ENCODE measurements around the gene PHC1. TPM values are rescaled to one million over a fixed set of nuclear protein-coding genes. Genes with fewer than 3 reads are reported as not detected.

Gene PHC1
- total RNA-seq, 2 experiments from 2014 or later, result 14.6 to 17.7 TPM

DNA sequence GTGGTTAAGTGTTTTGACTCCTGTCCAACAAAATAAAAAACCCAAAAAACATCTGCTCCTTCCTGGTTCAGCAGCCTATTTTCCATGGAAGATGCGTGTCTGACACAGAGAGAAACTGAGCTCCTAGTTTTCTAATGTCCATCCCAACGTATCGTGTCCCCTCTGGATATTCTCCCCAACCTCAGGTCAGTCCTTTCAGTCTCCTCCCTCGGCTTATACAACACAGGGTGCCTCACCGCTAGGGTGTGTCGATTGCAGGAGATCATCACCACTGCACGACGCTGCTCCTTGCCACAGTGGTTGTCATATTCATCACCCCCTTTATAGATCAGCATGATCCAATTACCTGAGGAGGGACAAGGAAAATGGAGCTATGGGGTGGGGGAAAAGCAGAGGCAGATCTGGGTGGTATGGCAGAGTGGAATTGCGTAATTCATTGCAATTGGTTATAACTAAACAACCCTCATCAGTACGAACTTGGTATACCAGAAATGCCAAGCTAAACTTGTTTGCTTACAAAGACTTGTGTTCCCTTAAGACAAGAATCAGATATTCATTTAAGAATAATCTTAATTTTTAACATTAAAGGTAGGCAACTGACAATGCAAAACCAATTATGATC lies 29.4 kb downstream of the PHC1 start:
- CTCF ChIA-PET, result no interaction called here
- POLR2A ChIA-PET, result interaction anchor here (0.6 kb wide), 1 partner anchor 242 kb away, joined by 5 read pairs; no protein-coding TSS in a partner anchor

- ChIA-PET CTCF (interaction anchor here (4.8 kb wide), 1 partner anchor 102 kb away, joined by 23 read pairs; no protein-coding TSS in a partner anchor), POLR2A (interaction anchor here (0.6 kb wide), 1 partner anchor 81 kb away, joined by 4 read pairs; no protein-coding TSS in a partner anchor)
Observed at GRCh38 chr12:8946733-8947132, 32.4 kb downstream of the PHC1 start.

DNA sequence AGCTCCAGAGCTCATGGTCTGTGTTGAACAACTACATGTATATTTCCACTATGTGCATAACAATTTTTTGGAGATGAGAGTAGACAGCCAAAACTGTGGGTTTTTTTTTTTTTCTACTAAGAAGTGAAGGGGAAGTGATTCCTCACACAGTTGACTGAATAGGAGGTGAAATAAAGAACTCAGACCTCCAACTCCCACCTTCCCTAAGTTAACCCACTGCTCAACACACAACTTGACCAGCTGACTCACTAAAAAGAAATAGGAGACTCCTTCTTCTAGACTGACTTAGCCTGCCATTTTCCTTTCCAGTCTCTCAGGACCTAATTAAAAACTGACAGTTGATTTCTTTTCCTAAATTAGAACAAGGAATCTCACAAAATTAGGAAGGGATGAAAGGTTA lies 33.4 kb downstream of the PHC1 start:
- ChIA-PET CTCF (interaction anchor here (0.7 to 4.8 kb wide), 2 partner anchors 62 to 101 kb away, joined by 5 to 23 read pairs; no protein-coding TSS in a partner anchor), POLR2A (no interaction called here)

- CTCF ChIA-PET, result interaction anchor here (0.8 to 5.8 kb wide), 8 partner anchors 44 to 100 kb away, joined by 3 to 45 read pairs (median 5); no protein-coding TSS in a partner anchor
Observed at GRCh38 chr12:8948701-8949341, 34.5 kb downstream of the PHC1 start.

DNA sequence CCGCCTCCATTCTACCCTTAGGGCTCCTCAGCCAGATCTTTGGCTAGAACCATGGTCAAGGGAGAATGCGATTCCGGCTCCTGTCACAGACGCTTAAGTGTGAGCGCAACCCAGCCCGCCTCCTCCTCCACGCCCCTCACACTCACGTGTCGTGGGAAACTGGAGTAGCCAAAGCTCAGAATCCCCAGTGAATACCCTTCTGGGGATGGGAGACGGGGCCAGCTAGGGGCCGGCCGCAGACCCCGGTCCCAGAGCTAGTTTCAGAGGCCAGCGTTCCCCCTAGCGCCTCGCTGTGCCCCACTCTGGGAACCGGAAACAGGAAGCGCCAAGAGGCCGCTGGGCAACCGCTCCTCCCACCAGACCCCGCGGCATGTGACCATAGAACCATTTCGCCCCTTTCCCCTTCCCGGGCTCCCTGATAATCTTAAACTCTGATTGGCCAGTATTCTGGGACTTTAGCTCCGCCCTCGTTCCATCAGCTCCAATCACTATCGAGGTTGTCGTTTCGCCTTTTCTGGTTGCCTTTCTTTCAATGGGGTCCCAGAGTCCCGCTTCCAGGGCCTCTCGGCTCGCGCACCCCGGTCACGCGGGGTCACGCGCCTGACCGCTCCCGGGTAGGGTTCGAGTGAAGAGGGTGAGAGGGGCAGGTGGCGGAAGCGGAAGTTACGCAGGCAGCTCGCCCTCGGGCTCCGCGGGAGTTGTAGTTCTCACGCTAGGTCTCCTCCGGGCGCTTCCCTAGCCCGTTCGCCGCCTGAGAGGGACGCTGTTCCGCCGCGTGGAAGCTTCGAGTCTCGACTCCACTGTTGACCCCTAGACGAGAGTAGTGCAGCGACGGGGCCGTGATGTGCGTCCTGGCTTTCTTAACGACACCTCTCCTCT lies 35.3 kb downstream of the PHC1 start, which contains the start of gene M6PR:
Gene M6PR, minus strand, starts transcription at position 304 of the 879 bp plus-strand sequence. CDS start 3,241 bp downstream, outside the sequence.
- ChIA-PET POLR2A (interaction anchor here (0.7 to 1.7 kb wide), 7 partner anchors 35 to 252 kb away, joined by 3 to 5 read pairs (median 3); partner anchors contain the start of genes KLRG1 and RIMKLB), CTCF (interaction anchor here (0.8 to 5.8 kb wide), 9 partner anchors 45 to 100 kb away, joined by 3 to 45 read pairs (median 5); no protein-coding TSS in a partner anchor)

More at GRCh38 chr12:8948701-8949341, 34.5 kb downstream of the PHC1 start:
- POLR2A ChIA-PET, result interaction anchor here (0.7 to 1.7 kb wide), 5 partner anchors 34 to 251 kb away, joined by 3 to 4 read pairs (median 3); partner anchors contain the start of genes KLRG1 and RIMKLB

GRCh38 chr12:8950221-8950527 lies 35.9 kb downstream of the PHC1 start:
- ChIA-PET POLR2A (interaction anchor here (0.9 to 1.6 kb wide), 5 partner anchors 35 to 253 kb away, joined by 3 to 5 read pairs (median 3); partner anchors contain the start of gene RIMKLB), CTCF (interaction anchor here (1.0 to 5.8 kb wide), 7 partner anchors 50 to 99 kb away, joined by 3 to 45 read pairs (median 6); no protein-coding TSS in a partner anchor)

GRCh38 chr12:8950702-8951478 lies 36.6 kb downstream of the PHC1 start:
- POLR2A ChIA-PET, result interaction anchor here (1.6 kb wide), 1 partner anchor 76 kb away, joined by 5 read pairs; no protein-coding TSS in a partner anchor

GRCh38 chr12:8951744-8952143 lies 37.4 kb downstream of the PHC1 start:
- POLR2A ChIA-PET, result no interaction called here
- CTCF ChIA-PET, result interaction anchor here (1.0 to 5.8 kb wide), 6 partner anchors 40 to 112 kb away, joined by 3 to 45 read pairs (median 4); no protein-coding TSS in a partner anchor

More at GRCh38 chr12:8950702-8951478, 36.6 kb downstream of the PHC1 start:
- CTCF ChIA-PET, result interaction anchor here (1.0 to 5.8 kb wide), 9 partner anchors 41 to 113 kb away, joined by 3 to 45 read pairs (median 4); no protein-coding TSS in a partner anchor

DNA sequence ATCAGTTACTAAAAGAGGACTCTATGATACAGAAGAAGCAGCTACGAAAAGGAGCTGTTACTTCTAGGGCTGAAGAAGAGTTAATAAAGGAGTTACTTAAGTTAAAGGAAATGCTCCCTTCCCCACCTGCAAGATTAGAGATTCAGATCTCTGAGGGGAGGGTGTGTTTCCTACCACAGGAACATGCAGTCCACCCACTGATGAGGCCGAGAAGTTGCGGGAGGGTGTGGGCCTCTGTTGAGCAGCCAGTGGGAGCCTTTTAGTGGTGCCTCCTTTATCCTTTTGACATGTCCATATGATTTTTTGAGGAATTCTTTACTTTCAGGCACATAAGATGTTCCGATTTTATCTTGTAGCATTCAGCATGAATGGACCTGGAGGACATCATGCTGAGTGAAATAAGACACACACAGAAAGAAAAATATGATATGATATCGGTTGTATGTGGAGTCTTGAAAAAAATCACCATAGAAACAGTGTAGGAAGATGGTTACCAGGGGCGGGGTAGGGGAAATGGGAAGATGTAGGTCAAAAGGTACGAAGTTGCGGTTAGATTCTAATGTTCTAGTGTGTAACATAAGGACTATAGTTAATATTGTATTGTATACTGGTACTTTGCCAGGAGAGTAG lies 39.6 kb downstream of the PHC1 start:
- CTCF ChIA-PET, result interaction anchor here (5.8 kb wide), 1 partner anchor 84 kb away, joined by 45 read pairs; no protein-coding TSS in a partner anchor
- POLR2A ChIA-PET, result no interaction called here

DNA sequence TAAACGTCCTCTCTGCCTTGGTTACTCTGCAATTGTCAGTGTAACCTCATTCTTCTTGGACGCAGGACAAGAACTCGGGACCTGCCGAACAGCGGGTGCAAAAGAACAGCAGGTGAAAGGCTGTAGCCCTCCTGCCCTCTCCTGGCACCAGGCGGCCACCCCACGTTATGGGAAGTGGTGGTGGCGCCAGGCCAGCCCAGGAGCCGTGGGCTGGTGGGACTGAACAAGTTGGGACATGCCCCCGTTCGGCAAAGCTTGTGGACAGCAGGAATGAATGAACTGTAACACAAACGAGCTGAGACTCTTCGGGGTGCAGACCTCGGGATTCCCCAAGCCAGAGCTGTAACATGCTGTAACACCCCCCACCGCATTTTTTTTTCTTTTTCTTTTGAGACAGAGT lies 41.8 kb downstream of the PHC1 start:
- CTCF ChIA-PET, result no interaction called here
- POLR2A ChIA-PET, result interaction anchor here (0.7 kb wide), 1 partner anchor 12 kb away, joined by 3 read pairs; no protein-coding TSS in a partner anchor

GRCh38 chr12:8956772-8957171 lies 42.5 kb downstream of the PHC1 start:
- ChIA-PET CTCF (no interaction called here), POLR2A (no interaction called here)

DNA sequence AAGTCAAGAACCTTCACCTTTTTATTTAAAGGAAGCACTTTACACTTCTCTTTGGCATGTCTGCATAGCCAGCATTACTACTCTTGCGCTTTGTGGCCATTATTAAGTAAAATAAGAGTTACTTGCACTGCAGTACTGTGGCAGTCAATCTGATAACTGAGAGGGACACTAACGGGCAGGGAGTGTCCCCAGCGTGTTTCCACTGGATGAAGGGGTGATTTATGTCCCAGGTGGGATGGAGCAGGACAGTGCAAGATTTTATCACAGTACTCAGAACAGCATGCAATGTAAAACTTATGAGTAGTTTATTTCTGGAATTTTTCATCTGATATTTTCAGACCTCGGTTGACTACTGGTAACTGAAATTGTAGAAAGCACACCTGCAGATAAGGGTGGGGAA lies 43.3 kb downstream of the PHC1 start:
- POLR2A ChIA-PET, result no interaction called here
- CTCF ChIA-PET, result no interaction called here

DNA sequence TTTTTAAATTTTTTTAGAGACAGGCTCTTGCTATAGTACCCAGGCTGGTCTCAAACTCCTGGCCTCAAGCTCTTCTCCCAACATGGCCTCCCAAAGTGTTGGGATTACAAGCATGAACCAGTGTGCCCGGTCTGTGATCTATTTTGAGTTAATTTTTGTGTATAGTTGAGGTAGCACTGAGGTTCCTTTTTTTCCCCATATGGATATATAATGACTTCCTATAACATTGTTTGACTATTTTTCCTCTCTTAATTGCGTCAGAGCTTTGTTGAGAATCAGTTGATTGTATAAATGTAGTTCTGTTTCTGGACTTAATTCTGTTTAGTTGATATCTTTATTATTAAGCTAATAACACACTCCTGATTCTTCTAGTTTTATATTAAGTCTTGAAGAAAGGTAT lies 43.8 kb downstream of the PHC1 start:
- CTCF ChIA-PET, result no interaction called here
- POLR2A ChIA-PET, result no interaction called here

- ChIA-PET POLR2A (no interaction called here), CTCF (no interaction called here)
Observed at GRCh38 chr12:8960176-8960575, 45.9 kb downstream of the PHC1 start.

- POLR2A ChIA-PET, result no interaction called here
- CTCF ChIA-PET, result no interaction called here
Observed at GRCh38 chr12:8968761-8969160, 54.5 kb downstream of the PHC1 start.

DNA sequence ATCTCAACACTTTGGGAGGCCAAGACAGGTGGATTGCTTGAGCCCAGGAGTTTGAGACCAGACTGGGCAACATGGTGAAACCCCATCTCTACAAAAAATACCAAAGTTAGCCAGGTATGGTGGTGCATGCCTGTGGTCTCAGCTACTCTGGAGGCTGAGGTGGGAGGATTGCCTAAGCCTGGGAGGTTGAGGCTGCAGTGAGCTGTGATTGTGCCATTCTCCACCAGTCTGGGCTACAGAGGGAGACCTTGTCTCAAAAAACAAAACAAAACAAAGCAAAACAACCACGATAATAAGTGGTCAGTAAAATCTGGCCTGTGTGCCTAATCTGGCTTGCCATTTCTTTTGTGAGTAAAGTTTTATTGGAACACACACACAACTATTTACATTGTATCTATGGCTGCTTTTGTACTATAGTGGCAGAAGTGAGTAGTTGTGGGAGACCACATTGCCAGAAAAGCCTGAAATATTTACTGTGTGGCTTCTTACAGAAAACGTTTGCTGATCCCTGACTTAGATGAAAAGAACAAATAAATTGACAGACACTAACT lies 55.6 kb downstream of the PHC1 start:
- POLR2A ChIA-PET, result no interaction called here
- CTCF ChIA-PET, result no interaction called here

GRCh38 chr12:8970432-8970831 lies 56.1 kb downstream of the PHC1 start:
- POLR2A ChIA-PET, result no interaction called here
- CTCF ChIA-PET, result no interaction called here

DNA sequence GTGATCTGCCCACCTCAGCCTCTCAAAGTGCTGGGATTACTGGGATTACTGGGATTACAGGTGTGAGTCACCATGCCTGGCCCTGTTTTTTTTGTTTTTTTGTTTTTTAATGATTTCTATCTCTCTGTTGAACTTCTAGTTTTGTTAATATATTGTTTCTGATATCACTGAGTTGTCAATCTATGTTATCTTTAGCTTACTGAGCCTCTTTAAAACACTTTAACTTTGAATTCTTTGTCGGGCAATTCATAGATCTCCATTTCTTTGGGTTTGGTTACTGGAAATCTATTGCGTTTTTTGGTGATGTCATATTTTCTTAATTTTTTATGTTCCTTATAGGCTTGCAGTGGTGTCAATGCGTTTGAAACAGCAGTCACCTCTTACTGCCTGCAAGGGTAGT lies 65.8 kb downstream of the PHC1 start:
- ChIA-PET POLR2A (interaction anchor here (0.8 kb wide), 1 partner anchor 12 kb away, joined by 3 read pairs; no protein-coding TSS in a partner anchor), CTCF (no interaction called here)

Measured in activated CD8-positive, alpha-beta memory T cell treated with anti-CD3 and anti-CD28 coated beads for 36 hours (primary cell).